OCI-M1 (cell line): ENCODE data around the gene EFNB2.

Experiments
- DNase-seq: peaks from one replicate; lab custom pipeline; 2025; lab: John Stamatoyannopoulos, UW

The EFNB2 gene

DNA sequence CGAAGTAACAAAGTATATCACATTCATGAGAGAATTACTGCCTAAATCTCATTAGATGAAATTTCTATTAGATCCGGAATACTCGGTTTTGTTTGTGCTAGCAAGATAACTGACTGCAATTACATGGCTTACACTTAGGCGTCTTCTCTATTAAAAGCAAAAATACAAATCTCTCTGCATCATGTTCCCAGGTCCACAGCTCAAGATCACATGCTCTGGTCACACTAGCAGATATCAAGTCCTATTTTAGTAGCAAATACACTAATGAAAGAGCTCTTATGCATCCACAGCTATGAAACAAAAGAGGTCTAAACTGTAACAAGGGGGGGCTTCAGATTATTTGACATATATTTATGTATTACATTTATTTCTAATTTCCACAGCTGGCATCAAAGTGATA is 53.5 kb downstream of the EFNB2 start:
- DNase-seq = no peak

DNA sequence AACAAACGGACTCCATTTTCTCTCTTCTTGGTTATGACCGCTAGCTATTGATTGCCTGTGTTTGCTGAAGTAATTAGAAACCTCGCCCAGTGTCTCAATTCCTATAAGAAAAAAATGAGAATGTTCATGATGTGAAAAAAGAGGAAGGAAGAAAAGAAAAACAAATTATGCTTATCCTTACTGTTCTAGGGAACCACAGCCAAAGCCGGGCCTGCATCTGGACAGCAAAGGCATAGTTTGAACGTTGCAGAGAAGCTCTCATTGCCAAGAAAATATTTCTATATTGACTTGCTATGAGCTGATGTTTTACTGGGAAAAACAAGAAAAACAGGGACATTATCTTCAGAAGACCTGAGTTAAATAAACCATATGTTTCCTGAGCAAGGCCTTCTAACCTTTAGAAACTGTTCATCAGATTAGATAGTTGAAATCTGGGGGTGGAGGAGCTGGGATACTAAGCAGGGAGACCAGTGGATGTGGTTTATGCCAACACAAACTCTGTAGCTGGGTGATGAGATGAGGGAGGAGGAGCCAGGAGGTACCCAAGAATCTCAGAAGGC is 55.0 kb downstream of the EFNB2 start:
- no peak for DNase-seq

GRCh38 chr13:106479929-106480328 is 55.5 kb downstream of the EFNB2 start:
- DNase-seq = no peak

DNA sequence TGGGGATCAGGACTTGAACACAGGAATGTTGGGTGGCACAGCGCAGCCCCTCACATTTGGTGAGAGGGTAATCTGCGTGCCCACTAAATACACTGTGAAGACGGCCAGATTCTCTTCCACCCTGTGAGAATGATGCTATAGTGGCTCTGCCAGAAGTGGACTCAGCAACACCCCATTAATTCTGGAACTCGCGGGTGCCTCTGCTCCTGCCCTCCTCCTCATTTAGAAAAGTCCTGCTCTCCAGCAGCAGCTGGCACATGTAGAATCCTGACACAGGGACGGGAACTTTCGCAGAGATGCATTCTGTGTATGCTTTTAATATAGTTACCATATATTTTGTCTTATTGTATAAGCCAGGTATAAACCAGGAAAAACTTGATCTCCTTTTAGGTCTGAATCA is 57.3 kb downstream of the EFNB2 start:
- DNase-seq = no peak

DNA sequence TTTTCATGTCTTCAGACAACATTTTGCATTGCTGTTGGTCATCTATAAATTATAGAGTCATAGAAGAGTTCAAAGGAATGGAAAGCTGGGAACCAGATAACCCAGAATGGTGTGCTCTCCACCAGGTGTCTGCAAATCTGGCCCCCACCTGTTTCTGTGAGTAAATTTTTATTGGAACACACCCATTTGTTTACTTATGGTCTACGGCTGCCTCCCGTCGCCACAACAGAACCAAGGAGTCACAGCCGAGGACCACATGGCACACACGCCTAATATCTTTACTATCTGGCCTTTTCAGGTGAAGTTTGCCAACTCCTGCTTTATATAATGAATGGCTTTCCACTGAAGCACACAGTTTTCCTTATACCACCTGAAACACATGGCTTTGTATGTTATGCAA is 58.2 kb downstream of the EFNB2 start:
- DNase-seq = no peak

GRCh38 chr13:106475852-106476251 is 59.6 kb downstream of the EFNB2 start:
- no peak for DNase-seq

DNA sequence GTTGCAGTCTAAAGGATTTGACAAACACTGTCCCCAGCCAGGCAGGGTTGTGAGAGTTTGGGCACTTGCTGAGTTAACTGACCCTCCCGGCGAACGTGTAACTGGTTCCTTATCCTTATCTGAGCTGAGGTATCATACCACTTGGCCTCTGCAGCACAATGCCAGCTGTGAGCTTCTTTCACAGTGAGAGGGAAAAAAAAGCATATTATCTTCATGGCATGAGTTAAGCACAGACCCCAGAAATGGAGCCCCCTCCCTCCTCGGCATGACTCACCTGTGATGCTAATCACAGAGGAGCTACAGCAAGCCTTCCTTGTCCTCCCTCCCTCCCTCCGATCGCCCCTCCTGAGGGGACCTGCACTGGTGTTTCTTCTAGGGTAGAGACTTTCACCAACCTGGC is 60.5 kb downstream of the EFNB2 start:
- peak; percentile 15 for DNase-seq

DNA sequence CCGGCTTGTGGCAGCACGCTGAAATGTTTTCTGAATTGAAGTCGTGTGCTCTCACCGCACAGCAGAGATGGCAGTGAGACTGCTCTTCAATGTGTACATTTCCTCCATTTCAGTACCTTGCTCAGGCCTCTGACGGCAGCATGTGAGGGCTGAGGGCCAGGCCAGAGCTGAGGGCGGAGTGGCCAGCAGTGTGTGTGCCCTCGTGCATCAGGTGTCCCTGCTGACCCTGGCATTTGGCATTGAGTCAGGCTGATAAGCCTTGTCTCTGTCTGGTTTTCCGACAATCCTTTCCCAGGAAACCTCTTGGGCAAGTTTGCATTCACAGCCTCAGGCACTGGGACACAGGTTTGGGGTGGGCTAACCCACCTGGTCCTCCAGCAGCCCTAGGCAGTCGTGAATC is 62.3 kb downstream of the EFNB2 start:
- no peak for DNase-seq

DNA sequence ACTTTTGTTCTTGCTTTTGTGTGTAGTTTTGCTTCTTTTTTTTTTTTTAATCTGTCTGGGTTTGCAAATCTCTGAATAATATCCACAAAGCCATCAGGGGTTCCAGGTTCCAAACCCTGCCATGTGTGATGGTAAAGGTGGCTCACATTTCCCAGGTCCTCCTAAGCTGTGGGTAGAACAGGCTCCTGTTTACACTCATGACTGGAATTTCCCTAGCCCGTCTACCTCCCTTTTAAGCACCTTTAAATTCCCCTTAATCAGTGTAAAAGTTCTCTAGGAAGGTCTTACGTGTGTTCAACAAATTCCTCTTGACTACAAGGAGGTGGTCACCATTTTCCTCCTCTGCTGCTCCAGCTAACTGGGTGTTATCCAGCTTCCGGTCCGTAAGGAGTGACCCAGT is 62.8 kb downstream of the EFNB2 start:
- no peak for DNase-seq

GRCh38 chr13:106471957-106472543 is 63.4 kb downstream of the EFNB2 start:
- peak; percentile 35 for DNase-seq

DNA sequence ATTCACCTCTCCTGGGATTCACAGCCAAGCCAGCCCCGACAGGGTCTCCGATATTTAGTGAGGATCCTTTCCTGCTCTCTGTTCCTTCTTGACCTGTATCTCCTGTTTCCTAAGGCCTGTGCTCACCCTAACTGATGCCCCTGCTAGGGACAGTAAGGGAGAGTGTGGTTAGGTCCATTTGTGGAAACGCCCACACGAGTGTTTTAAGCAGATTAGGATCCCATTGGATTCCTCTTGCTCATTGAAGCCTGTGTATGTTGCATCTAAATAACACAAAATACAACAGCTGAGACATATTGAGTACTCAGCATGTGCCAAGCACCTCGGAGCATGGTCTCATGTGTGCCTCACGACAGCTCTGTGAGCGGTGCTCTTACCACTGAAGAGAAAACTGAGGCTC is 64.9 kb downstream of the EFNB2 start:
- DNase-seq = no peak

DNA sequence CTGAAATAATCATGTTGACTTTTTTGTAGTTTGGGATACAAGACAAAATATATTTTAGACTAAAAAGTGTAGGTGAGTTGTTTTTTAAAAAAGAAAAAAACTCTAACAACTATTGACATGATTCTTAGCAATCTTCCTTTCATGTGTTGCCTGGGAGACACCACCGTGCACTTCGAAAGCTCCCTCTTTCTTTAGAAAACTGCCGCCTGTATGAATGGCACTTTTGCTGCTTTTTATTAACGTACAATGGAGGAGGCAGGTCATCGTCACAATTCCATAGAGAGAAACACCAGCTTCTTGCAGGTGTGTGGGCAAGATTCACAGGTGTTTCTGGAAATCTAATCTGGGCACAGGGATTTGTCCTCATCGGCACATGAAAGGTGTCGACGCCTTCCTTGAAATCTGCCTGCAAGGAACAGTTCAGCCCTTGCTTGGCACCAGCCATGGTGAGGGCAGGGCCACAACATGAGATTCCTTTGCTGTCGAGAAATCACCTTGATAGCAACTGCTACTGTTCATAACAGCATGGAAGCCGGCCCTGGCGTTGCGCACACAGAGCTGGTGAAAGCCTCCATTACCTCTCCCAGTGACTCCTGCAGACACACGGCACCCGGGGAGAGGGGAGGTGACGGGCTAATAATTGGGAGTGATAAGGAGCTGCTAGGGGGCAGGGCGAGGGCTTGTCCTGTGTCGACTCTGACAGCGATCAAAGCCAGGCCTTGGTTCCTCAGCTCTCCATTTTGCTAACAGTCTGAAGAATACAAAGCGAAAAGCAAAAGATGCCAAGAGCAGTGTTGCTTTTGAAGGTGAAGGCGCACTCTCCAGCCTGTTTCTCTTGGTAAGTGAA is 66.5 kb downstream of the EFNB2 start:
- DNase-seq = no peak

- no peak for DNase-seq
These were observed 67.3 kb downstream of the EFNB2 start for GRCh38 chr13:106468207-106468606.

- DNase-seq = no peak
These were observed 67.9 kb downstream of the EFNB2 start for GRCh38 chr13:106467427-106468122.

DNA sequence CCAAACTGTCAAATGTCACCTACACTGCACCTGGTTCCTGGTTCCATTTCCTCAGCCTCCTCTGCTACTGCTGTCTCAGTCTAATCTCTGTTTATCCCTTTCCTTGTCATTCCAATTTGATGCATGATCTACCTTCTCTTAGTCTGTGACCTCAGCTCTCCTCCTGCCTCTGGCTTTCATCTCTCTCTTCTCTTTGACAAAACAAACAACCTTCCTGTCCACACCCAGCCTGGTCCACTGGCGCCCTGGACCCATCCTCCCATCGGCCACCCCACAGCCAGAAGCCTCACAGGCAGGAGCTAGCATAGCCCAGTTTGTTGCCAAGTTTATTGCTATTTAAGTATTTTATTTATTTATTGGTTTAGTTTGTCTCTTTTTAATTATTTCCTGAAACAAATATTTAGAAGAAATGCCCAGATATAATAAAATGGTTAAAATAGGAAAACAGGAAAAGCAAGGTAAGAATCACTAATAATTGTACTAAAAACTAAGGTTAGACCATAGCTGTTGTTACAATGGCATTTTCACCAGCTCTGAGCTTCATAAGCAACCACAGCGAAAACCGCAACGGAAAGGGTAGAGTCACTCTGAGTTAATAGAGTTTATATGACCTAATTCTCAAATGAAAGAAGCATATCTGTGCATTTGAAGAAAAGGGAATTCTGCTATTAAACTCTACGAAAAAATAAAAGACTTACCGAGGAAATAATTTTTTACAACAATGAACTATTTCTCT is 68.6 kb downstream of the EFNB2 start:
- DNase-seq = peak; percentile 8

GRCh38 chr13:106464076-106464475 is 71.4 kb downstream of the EFNB2 start:
- peak; percentile 70 for DNase-seq

- no peak for DNase-seq
These were observed 72.8 kb downstream of the EFNB2 start for GRCh38 chr13:106462710-106463109.

GRCh38 chr13:106455777-106456176 is 79.7 kb downstream of the EFNB2 start:
- no peak for DNase-seq

DNA sequence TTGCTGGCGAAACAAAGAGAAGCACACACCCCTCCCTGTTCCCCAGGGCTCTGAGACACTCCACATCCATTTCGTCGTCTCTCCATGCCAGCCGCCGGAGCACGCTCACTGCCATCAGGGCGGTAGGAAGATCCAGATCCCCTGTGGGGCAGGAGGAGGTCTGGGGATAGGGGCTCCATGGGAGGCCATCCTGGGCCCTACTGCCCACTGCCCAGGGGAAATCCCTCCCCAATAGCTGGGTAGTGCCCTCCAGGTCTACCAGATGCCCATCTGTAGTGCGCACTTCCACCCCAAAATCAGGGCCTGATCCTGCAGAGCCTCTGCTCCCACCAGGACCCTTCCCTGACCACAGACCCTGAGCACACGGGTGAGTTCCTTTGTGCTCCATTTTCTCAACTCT is 80.3 kb downstream of the EFNB2 start:
- DNase-seq = no peak

GRCh38 chr13:106453101-106453500 is 82.4 kb downstream of the EFNB2 start:
- no peak for DNase-seq

GRCh38 chr13:106450991-106451390 is 84.5 kb downstream of the EFNB2 start:
- DNase-seq = no peak

- no peak for DNase-seq
These were observed 86.4 kb downstream of the EFNB2 start for GRCh38 chr13:106449096-106449495.
